ENCODE data around the gene KCNJ1.

Gene KCNJ1

GRCh38 chr11:128867277-128867676, at the start of gene KCNJ1:
Gene KCNJ1 (minus strand): TSS chr11:128867296. CDS start chr11:128840243, 27,053 bp downstream.
- DNase-seq = no peak

GRCh38 chr11:128916681-128917080, 49.6 kb upstream of the KCNJ1 start:
- no peak for DNase-seq

GRCh38 chr11:128916037-128916572, 49.0 kb upstream of the KCNJ1 start:
- no peak for DNase-seq

- no peak for DNase-seq
Measured at GRCh38 chr11:128915149-128915521, 48.0 kb upstream of the KCNJ1 start.

- no peak for DNase-seq
Measured at GRCh38 chr11:128914216-128915148, 47.4 kb upstream of the KCNJ1 start.

- DNase-seq = no peak
Measured at GRCh38 chr11:128913806-128914205, 46.7 kb upstream of the KCNJ1 start.

GRCh38 chr11:128911701-128912100, 44.6 kb upstream of the KCNJ1 start:
- DNase-seq = no peak

- DNase-seq = no peak
Measured at GRCh38 chr11:128911239-128911638, 44.1 kb upstream of the KCNJ1 start.

GRCh38 chr11:128910576-128910975, 43.5 kb upstream of the KCNJ1 start:
- DNase-seq = no peak

- no peak for DNase-seq
Measured at GRCh38 chr11:128909438-128910125, 42.5 kb upstream of the KCNJ1 start.

GRCh38 chr11:128908391-128909246, 41.5 kb upstream of the KCNJ1 start:
- DNase-seq = no peak

- no peak for DNase-seq
Measured at GRCh38 chr11:128907585-128907984, 40.5 kb upstream of the KCNJ1 start.

- no peak for DNase-seq
Measured at GRCh38 chr11:128906185-128907050, 39.3 kb upstream of the KCNJ1 start.

- DNase-seq = peak; percentile 46
Measured at GRCh38 chr11:128905345-128906184, 38.5 kb upstream of the KCNJ1 start.

GRCh38 chr11:128904656-128905344, 37.7 kb upstream of the KCNJ1 start:
- no peak for DNase-seq

GRCh38 chr11:128904303-128904655, 37.2 kb upstream of the KCNJ1 start:
- DNase-seq = no peak

GRCh38 chr11:128903248-128904061, 36.4 kb upstream of the KCNJ1 start:
- DNase-seq = no peak

GRCh38 chr11:128902515-128903066, 35.5 kb upstream of the KCNJ1 start:
- DNase-seq = no peak

Measured in CD4-positive, alpha-beta T cell treated with Interleukin-17A for 1 hour (primary cell).